Thoracic aorta (tissue), 2 donors: ENCODE measurements around the gene STK35. TPM values are rescaled to one million over a fixed set of nuclear protein-coding genes. Genes with fewer than 3 reads are reported as not detected.

ENCODE experiments used
- ATAC-seq: fragments of 150-250 bp; one replicate; pipeline ENCODE4 v1.8.0; 2017; ENCODE audit warnings: low read depth; ENCODE audit not compliant: insufficient number of reproducible peaks, low FRiP score
- DNase-seq: peaks from one replicate; pipeline ENCODE4 v3.0.0-alpha.2; 2020; ENCODE audit warnings: low spot score
- H3K27ac ChIP-seq, 2 donors: fragments of 200-600 bp; sonication (generic); 1 replicate in 1 of 2; 2 replicates in 1 of 2; pipeline ENCODE4 v1.5.1; 2016; ENCODE audit warnings: mild to moderate bottlenecking in 2 of 2, moderate library complexity in 2 of 2
- H3K27me3 ChIP-seq: fragments of 200-600 bp; sonication (generic); replicated peaks from 2 replicates; pipeline ENCODE4 v1.6.0; 2016; ENCODE audit warnings: mild to moderate bottlenecking; ENCODE audit not compliant: insufficient read depth
- H3K36me3 ChIP-seq: fragments of 200-600 bp; sonication (generic); one replicate; pipeline ENCODE4 v1.5.1; 2016
- H3K4me1 ChIP-seq, 2 donors: fragments of 200-600 bp; sonication (generic); 1 replicate in 1 of 2; 2 replicates in 1 of 2; pipeline versions ENCODE4 v1.5.1 to v1.6.0; 2016; ENCODE audit warnings: low read depth in 2 of 2, mild to moderate bottlenecking in 1 of 2; ENCODE audit not compliant: control insufficient read depth in 1 of 2
- H3K4me3 ChIP-seq: fragments of 200-600 bp; sonication (generic); 2 replicates; pipeline ENCODE4 v1.5.1; 2016; ENCODE audit warnings: mild to moderate bottlenecking
- H3K9me3 ChIP-seq: fragments of 200-600 bp; sonication (generic); 2 replicates; pipeline ENCODE4 v1.5.1; 2016
- total RNA-seq, 2 donors: library from RNA; depleted of rRNA; stranded (reverse); fragments of >200 nt; gene quantifications; one replicate each; pipeline versions ENCODE4 v1.1.0 to v1.2.3, GENCODE V29; 2016
- TF ChIP-seq, protein P1 (sequence below): fragments of 200-600 bp; sonication (generic); IDR thresholded peaks from one replicate; pipeline ENCODE4 v1.5.1; 2019; ENCODE audit warnings: antibody characterized with exemption

The STK35 gene
- total RNA-seq, 2 donors from 2014 or later: 25.4 to 31.5 TPM

DNA sequence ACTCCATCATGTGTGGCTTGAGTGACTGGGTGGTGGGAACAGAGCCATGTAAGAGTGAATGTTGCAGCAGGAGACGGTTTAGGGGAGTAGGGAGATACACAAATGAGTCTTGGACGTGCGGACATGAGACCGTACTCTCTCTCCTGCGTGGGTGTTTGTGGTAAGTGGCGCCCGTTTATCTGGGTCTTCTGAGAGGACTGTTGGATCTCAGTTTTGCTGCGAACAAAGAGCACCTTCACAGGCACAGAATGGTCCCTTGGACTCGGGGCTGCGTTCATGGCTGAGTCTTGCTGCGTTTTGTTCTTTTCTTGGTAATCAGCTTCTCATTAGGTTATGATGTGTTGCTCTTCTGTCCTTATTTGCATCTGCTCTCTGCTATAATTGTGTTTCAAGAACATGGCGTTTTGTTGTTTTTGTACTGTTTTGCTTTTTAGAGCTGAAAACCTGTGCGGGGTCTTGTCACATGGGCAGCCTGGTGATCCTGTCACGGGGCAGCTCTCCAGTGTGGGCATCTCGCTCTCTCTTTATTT is 28.5 kb downstream of the STK35 start:
- no peaks in the 10 kb centered on the region for H3K36me3 ChIP-seq
- DNase-seq: no peak
- TF ChIP-seq, protein P1, sequence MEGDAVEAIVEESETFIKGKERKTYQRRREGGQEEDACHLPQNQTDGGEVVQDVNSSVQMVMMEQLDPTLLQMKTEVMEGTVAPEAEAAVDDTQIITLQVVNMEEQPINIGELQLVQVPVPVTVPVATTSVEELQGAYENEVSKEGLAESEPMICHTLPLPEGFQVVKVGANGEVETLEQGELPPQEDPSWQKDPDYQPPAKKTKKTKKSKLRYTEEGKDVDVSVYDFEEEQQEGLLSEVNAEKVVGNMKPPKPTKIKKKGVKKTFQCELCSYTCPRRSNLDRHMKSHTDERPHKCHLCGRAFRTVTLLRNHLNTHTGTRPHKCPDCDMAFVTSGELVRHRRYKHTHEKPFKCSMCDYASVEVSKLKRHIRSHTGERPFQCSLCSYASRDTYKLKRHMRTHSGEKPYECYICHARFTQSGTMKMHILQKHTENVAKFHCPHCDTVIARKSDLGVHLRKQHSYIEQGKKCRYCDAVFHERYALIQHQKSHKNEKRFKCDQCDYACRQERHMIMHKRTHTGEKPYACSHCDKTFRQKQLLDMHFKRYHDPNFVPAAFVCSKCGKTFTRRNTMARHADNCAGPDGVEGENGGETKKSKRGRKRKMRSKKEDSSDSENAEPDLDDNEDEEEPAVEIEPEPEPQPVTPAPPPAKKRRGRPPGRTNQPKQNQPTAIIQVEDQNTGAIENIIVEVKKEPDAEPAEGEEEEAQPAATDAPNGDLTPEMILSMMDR: no peak
- no peak overlapping the region for H3K27ac ChIP-seq
- no peaks in the 10 kb centered on the region for H3K9me3 ChIP-seq
- no peak for ATAC-seq
- H3K4me3 ChIP-seq: no peak overlapping the region
- no peaks in the 10 kb centered on the region for H3K27me3 ChIP-seq
- peaks cover 21 to 69% of the 10 kb centered on the region in 2 donors for H3K4me1 ChIP-seq

DNA sequence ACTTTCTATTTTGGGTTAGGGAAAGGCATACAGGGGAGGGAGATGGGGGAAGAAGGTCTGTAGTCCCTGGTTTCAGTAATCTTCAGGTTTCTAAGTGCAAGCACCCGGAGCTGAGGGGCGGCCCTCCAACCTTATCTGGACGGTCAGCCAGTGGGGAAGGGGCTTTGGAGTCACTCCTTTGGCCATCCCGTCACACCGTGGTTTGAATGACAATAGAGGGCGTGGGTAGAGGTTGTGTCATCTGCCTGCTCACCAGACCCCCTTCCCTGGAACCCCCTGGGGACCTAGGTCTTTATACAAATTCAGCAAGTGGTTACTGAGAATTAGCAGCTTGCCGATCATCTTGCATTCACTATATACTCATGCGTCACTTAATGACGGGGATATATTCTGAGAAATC is 29.1 kb downstream of the STK35 start:
- H3K4me1 ChIP-seq: peaks cover 21 to 69% of the 10 kb centered on the region in 2 donors
- ATAC-seq: no peak
- DNase-seq: no peak
- H3K4me3 ChIP-seq: no peak overlapping the region
- no peaks in the 10 kb centered on the region for H3K9me3 ChIP-seq
- H3K27me3 ChIP-seq: no peaks in the 10 kb centered on the region
- no peaks in the 10 kb centered on the region for H3K36me3 ChIP-seq
- TF ChIP-seq, protein P1: no peak
- no peak overlapping the region for H3K27ac ChIP-seq

DNA sequence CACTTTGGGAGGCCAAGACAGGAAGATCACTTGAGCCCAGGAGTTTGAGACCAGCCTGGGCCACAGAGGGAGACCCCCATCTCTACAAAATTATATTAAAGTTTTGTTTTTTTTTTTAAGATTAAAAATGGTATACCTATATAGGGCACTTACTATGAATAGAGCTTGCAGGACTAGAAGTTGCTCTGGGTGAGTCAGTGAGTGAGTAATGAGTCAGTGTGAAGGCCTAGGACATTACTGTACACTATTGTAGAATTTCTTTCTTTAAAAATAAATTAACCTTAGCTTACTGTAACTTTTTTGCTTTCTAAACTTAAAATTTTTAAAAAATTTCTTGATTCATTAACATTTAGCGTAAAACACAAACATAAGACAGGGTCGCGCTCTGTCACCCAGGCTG is 29.7 kb downstream of the STK35 start:
- H3K9me3 ChIP-seq: no peaks in the 10 kb centered on the region
- TF ChIP-seq, protein P1: no peak
- no peak for DNase-seq
- H3K36me3 ChIP-seq: no peaks in the 10 kb centered on the region
- no peaks in the 10 kb centered on the region for H3K27me3 ChIP-seq
- no peak for ATAC-seq
- no peak overlapping the region for H3K27ac ChIP-seq
- H3K4me1 ChIP-seq: peaks cover 21 to 62% of the 10 kb centered on the region in 2 donors
- H3K4me3 ChIP-seq: no peak overlapping the region

DNA sequence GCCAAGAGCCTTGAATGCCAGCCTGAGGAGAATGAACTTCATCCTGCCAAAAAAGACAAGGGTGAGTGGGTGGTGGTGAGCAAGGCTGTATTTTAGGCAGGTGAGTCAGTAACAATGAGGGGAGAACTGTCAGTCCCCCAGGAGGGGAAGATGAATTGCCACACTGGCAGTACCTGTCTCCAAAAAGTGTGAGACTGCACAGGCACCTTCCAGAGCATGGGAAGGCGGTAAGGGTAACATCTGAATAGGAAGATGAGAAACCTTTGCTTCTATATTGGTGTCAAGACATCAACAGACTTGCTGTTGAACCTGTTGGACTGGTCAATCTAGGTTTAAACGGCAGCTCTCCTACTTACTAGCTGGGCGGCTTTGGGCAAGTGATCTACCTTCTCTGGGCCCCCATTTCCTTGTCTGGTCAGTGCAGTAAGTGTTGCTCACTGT is 30.9 kb downstream of the STK35 start:
- peaks cover 18 to 51% of the 10 kb centered on the region in 2 donors for H3K4me1 ChIP-seq
- no peaks in the 10 kb centered on the region for H3K36me3 ChIP-seq
- H3K27ac ChIP-seq: peak overlapping the region in 1 of 2 donors; percentile 31
- ATAC-seq (no peak), DNase-seq (no peak)
- TF ChIP-seq, protein P1: no peak
- no peak overlapping the region for H3K4me3 ChIP-seq
- H3K9me3 ChIP-seq: no peaks in the 10 kb centered on the region
- no peaks in the 10 kb centered on the region for H3K27me3 ChIP-seq

DNA sequence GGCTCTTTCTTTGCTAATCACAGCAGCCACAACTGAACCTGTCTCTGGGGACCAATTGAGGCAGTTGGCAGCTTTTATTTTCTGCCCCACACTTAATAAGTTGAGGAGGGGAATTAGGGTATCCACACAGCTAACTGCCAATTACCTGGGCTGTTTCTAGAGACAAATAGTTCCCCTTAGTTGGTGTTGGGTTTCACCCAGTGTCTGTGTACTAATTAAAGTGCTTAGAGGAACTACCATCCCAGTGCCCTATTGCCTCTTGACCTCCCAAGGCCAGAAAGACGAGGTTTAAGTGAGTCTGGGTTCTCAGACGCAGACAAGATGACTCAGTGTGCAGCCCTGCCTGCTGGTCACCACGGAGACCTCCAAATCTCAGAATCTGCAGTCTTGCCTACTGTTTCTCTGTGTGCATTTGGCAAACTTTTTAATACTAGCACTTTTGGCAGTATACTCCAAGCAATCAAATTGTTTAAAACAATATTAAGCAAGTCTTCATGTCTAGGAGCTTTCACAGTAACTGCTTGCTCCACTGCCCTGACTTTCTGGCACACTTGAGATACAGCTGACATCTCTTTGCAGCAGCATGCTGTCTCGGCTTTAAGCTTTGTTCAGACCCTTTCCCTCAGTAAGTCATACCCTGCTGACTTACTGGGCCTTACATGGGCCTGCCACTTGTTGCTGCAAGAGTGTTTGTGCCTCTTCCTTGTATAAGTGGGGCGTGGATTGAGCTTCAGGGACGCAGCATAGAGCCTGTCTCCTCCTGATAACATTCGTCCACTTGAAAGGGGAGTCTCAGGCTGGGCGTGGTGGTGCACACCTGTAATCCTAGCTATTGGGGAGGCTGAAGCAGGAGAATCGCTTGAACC is 31.9 kb downstream of the STK35 start:
- H3K4me3 ChIP-seq: no peak overlapping the region
- no peaks in the 10 kb centered on the region for H3K36me3 ChIP-seq
- peaks cover 18 to 47% of the 10 kb centered on the region in 2 donors for H3K4me1 ChIP-seq
- H3K27me3 ChIP-seq: no peaks in the 10 kb centered on the region
- ATAC-seq: peak; percentile 30
- peak overlapping the region; percentile 31 to 51 for H3K27ac ChIP-seq
- no peak for DNase-seq
- H3K9me3 ChIP-seq: no peaks in the 10 kb centered on the region
- TF ChIP-seq, protein P1: no peak
